ENCODE data around the gene PPP2R5D. TPM values are rescaled to one million over a fixed set of nuclear protein-coding genes. Genes with fewer than 3 reads are reported as not detected.

The PPP2R5D gene
- total and polyA plus RNA-seq, 2 of the 4 experiments (the other 2 are of a cell fraction) = 55.6 to 68.8 TPM

DNA sequence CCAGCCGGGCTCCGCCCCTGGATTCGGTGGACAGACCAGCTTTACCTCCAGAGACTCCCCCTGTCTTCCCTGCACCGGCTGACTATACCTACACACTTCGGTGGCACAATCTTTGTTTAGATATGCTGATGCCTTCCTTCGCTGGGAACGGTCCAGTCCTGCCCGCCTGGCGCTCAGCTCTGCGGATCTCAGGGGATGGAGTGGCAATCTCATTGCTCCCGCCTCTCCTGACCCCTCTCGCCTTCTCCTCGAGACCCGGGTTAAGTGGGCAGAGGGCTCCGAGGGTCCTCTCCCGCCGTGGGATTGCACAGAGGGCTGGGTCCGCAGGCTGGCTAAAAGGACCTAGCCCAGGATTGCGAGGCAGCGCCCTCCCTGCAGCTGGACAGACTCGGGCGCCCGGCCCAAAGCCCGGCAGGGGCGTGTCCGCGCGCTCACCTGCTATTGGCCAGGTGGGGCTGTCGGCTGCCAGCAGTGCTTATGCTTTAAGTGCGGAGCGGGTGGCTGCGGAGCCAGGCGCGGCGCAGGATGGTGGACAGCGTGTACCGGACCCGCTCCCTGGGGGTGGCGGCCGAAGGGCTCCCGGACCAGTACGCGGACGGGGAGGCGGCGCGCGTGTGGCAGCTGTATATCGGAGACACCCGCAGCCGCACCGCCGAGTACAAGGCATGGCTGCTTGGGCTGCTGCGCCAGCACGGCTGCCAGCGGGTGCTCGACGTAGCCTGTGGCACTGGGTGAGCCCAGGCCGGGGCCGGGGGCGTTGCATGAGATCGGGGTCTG lies 23.9 kb upstream of the PPP2R5D start, which contains the start of gene GNMT:
GNMT (plus strand) TSS at position 512 of the 777 bp plus-strand sequence; CDS start at position 526, 14 bp downstream.
- intact Hi-C loops (cut with micrococcal nuclease) (no loop called here), in situ Hi-C loops (cut with MboI; ENCODE audit: low sequenced_read_pairs) (no loop called here), dilution Hi-C loops (cut with HindIII; ENCODE audit: low sequenced_read_pairs, unreplicated experiment) (no loop called here)
- Histone ChIP-seq H4K5ac (ENCODE audit: low read depth, low read length) (no peak within 1 kb of the TSS), H3K4me3 (ENCODE audit: insufficient read depth, low read depth, low read length) (peak within 1 kb of the TSS; percentile 18), H3K9ac (ENCODE audit: low read depth, low read length) (no peak within 1 kb of the TSS), H3K9me1 (ENCODE audit: insufficient read depth, low read length) (no peaks in the 10 kb centered on the region), H4K20me1 (ENCODE audit: insufficient read depth, low read length) (no peaks in the 10 kb centered on the region), H3K4me2 (ENCODE audit: low read depth, low read length) (peak within 1 kb of the TSS; percentile 35), H2BK15ac (ENCODE audit: low read depth, low read length) (no peak within 1 kb of the TSS), H3K79me1 (ENCODE audit: low read depth in 1 of 2, low read length in 2 of 2) (peaks cover 0 to 3% of the 10 kb centered on the region in 2 experiments; a peak in 1 of 4 replicates), H3K27me3 (ENCODE audit: control insufficient read depth, insufficient read depth, low read length) (no peaks in the 10 kb centered on the region), H4K91ac (ENCODE audit: insufficient read depth, low read depth, low read length) (no peak within 1 kb of the TSS), H3K4ac (ENCODE audit: low read depth, low read length) (no peak within 1 kb of the TSS), H3K18ac (ENCODE audit: low read depth, low read length) (no peak within 1 kb of the TSS), H3K4me1 (ENCODE audit: control insufficient read depth, insufficient read depth, low read length) (peaks cover 7% of the 10 kb centered on the region; the same call in 1 of the 2 replicates), H3K27ac (ENCODE audit: insufficient read depth, low read length) (no peak within 1 kb of the TSS), H4K8ac (ENCODE audit: low read depth in 2 of 2, low read length in 2 of 2) (no peak within 1 kb of the TSS), H3K23ac (ENCODE audit: low read depth, low read length) (no peak within 1 kb of the TSS), H2BK5ac (ENCODE audit: low read depth, low read length, poor library complexity, severe bottlenecking) (no peak within 1 kb of the TSS), H2AK9ac (replicated peaks; ENCODE audit: low read depth, low read length, poor library complexity) (no peak within 1 kb of the TSS), H2BK120ac (ENCODE audit: low read depth, low read length) (no peak within 1 kb of the TSS), H3K36me3 (ENCODE audit: control insufficient read depth, insufficient read depth, low read length) (peaks cover 26% of the 10 kb centered on the region), H3K9me3 (ENCODE audit: control insufficient read depth, insufficient read depth, low read length) (no peaks in the 10 kb centered on the region), H2AFZ (replicated peaks; ENCODE audit: low read length, poor library complexity) (peak within 1 kb of the TSS; percentile 84), H3K14ac (replicated peaks; ENCODE audit: low read depth, low read length) (no peak within 1 kb of the TSS), H2AK5ac (ENCODE audit: low read depth, low read length) (0 out of 2 replicates have a peak within 1 kb of the TSS, but pooled peaks have one; percentile 2), H3K56ac (ENCODE audit: extremely low read depth, insufficient read depth, low read length) (no peak within 1 kb of the TSS), H2BK20ac (ENCODE audit: low read depth, low read length) (no peak within 1 kb of the TSS)
- ChIA-PET CTCF (interaction anchor here (0.7 kb wide), 1 partner anchor 256 kb away, joined by 4 read pairs; no protein-coding TSS in a partner anchor), POLR2A (ENCODE audit: unreplicated experiment) (no interaction called here)
- WGBS, 2 experiments (ENCODE audit: extremely low coverage in 2 of 2, insufficient read length in 1 of 2) = 11% methylated on average over 33 of the region's 62 CpGs; no CpG with 5 or more reads in 1 of the 2 experiments
- DNase-seq = no peak
- ATAC-seq (ENCODE audit: low read depth) = peak; percentile 55
- TF ChIP-seq MXI1 (IDR thresholded peaks at IDR 0.05; ENCODE audit: borderline replicate concordance, low read depth, low read length) (no peak), ELK1 (IDR thresholded peaks at IDR 0.05; ENCODE audit: borderline replicate concordance, low read depth, low read length) (no peak), CHD1 (IDR thresholded peaks at IDR 0.05; ENCODE audit: low read depth, low read length) (no peak), POLR2A (IDR thresholded peaks at IDR 0.05; ENCODE audit: low read depth, low read length) (no peak), CTCF (conservative IDR thresholded peaks at IDR 0.05; ENCODE audit: low read depth, low read length) (no peak), RFX5 (IDR thresholded peaks at IDR 0.05; ENCODE audit: low read depth, low read length) (no peak), NFE2L2 (IDR thresholded peaks at IDR 0.05; ENCODE audit: low read depth, low read length) (no peak), RAD21 (IDR thresholded peaks at IDR 0.05; ENCODE audit: low read length) (no peak), MAFK (IDR thresholded peaks at IDR 0.05; ENCODE audit: low read depth, low read length) (no peak), BHLHE40 (IDR thresholded peaks at IDR 0.05; ENCODE audit: low read depth, low read length) (no peak), RCOR1 (IDR thresholded peaks at IDR 0.05; ENCODE audit: insufficient replicate concordance, low read length) (no peak), CEBPB (IDR thresholded peaks at IDR 0.05; ENCODE audit: low read depth, low read length) (no peak), MAZ (IDR thresholded peaks at IDR 0.05; ENCODE audit: borderline replicate concordance, low read depth, low read length) (no peak)
- TF ChIP-seq, protein P1, sequence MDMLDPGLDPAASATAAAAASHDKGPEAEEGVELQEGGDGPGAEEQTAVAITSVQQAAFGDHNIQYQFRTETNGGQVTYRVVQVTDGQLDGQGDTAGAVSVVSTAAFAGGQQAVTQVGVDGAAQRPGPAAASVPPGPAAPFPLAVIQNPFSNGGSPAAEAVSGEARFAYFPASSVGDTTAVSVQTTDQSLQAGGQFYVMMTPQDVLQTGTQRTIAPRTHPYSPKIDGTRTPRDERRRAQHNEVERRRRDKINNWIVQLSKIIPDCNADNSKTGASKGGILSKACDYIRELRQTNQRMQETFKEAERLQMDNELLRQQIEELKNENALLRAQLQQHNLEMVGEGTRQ (IDR thresholded peaks at IDR 0.05; ENCODE audit: low read depth, low read length) = no peak
- no TSS peak for BruUV-seq (replicated peaks)

All from IMR-90 (cell line).